ENCODE results near the gene FERMT2.

Gene FERMT2, protein sequence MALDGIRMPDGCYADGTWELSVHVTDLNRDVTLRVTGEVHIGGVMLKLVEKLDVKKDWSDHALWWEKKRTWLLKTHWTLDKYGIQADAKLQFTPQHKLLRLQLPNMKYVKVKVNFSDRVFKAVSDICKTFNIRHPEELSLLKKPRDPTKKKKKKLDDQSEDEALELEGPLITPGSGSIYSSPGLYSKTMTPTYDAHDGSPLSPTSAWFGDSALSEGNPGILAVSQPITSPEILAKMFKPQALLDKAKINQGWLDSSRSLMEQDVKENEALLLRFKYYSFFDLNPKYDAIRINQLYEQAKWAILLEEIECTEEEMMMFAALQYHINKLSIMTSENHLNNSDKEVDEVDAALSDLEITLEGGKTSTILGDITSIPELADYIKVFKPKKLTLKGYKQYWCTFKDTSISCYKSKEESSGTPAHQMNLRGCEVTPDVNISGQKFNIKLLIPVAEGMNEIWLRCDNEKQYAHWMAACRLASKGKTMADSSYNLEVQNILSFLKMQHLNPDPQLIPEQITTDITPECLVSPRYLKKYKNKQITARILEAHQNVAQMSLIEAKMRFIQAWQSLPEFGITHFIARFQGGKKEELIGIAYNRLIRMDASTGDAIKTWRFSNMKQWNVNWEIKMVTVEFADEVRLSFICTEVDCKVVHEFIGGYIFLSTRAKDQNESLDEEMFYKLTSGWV

DNA sequence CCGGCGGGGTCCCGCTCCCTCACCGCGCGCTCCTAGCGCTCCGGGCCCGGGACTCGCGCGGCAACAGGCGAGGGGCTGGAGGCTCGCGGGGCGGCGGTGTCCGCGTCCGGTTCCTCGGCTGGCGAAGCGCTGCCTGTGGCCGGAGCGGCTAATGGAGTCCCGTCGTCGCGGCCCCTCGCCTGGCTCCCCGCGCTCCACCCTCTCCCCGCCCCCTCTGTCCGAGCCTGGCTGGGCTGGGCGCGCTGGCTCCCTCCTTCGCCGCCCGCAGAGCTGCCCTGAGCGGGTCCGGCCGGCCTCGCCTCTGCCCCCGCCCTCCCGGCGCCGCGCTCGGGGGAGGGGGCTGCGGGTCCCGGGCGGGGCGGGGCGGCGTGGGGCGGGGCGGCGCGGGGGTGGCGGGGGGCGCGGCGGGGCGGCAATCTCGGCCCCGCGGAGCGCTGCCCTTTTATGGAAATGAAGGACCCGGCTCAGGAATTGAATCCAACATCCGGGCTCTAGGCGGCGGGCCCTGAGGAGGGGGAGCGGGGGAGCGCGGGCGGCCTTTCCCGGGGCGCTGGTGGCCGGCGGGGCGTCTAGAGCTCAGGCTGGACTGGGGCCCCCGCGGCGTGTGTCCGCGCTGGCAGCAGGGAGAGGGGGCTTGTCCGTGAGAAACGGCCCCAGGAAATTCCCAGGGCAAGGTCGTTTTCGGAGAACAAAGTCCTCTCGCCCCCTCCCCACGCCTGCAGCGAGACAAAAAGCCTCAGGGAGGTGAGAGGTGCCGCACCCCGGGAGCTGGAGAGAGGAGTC is at the start of gene FERMT2:
TSS of gene FERMT2 (minus strand) at position 153 of the 783 bp plus-strand sequence. CDS start 482 bp downstream, outside the sequence.
- DNase-seq (ENCODE audit: low read depth) = no peak

DNA sequence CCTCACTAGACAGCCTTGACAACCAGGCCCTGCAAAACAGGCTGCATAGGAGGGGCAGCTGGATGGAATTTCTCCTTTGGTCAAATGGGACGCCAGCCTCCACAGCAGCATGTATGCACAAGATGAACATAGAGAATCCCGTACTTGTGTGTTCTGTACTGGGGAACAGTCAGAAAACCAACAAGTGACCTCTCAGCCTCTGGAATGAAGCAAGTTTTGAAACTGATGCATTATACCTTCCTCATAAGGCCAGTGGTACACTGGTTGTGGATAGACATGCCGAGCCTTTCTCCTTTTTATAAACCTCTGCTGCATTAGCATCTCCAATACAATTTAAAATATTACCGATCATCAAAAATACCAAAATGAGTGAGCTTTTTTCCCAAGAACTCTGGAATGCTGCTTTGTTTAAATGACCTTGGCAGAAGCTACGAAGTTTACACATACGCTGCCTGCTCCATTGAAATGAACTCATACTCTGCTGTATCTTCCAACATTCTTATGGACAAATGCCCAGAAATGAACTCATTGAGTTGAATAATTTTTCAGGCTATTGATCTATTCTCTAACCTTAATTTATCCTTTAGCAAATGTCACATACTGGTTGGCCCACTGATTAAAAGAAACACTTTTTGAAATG is 47.6 kb upstream of the FERMT2 start:
- DNase-seq (ENCODE audit: low read depth) = no peak

DNA sequence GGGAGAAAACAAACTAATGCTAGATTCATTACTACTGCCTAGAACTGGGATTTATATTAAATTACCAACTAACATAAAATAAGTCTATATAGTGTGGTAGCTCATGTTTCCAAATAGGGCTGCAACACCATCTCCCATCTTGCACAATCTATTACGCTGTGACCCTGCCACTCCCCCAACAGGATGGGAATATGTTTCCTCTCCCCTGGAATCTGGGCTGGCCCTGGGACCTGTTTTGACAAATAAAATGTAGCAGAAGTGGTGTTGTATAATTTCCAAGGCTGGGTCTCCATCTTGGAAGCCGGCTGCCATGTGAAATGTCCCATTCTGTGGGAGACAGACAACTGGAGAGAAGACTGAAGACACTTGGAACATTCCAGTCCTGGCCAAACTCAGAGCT is 45.6 kb upstream of the FERMT2 start:
- DNase-seq (ENCODE audit: low read depth) = no peak

DNA sequence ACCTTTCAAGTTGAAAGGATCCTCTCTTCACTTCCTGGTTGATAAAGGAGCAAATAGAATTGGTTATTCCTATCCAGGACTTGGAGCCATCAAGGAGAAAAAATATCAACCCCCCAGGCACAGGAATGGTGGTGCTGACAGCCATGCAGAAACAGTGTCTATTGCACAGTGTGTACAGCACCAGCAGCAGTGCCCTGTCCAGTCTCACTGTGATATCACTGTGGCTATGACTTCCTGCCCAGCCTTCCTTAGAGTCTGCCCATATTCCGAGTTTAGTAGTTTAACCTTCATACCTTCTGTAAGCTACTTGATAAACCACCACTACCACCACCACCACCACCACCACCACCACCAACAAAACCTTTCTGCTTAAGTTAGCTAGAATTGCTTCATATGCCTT is 45.1 kb upstream of the FERMT2 start:
- no peak for DNase-seq (ENCODE audit: low read depth)

DNA sequence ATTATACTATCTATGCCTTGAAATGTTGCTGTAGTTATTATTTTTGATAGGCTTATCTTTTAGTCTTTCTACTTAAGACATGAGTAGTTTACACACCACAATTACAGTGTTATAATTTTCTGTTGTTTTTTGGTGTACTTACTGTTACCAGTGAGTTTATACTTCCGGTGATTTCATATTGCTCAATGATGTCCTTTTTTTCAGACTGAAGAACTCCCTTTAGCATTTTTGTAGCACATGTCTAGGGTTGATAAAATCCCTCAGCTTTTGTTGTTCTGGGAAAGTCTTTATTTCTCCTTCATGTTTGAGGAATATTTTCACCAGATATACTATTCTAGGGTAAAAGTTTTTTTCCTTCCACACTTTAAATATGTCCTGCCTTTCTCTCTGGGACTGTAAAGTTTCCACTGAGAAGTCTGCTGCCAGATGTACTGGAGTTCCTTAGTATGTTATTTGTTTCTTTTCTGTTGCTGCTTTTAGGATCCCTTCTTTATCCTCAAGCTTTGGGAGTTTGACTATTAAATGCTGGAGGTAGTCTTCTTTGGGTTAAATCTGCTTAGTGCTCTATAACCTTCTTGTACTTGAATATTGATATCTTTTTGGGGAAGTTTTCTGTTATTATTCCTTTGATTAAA is 41.5 kb upstream of the FERMT2 start:
- DNase-seq (ENCODE audit: low read depth) = no peak

DNA sequence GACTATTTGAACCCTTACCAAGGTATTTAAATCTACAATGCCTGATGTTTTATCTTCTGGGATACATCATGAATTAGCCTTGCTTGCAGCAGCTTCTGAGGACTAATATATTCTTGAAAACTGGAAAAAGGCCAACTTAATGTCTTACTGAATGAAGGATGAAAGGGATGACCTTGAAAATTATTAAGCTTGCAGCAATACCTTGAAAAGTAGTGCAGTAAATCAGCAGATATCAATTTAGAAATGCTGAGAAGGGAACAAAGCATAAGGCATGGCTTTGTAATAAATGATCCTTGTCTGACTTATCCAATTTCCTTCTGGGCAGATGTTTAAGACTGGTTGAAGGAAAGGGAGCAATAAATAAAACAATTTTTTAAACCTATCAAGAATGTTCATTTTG is 37.3 kb upstream of the FERMT2 start:
- no peak for DNase-seq (ENCODE audit: low read depth)

DNA sequence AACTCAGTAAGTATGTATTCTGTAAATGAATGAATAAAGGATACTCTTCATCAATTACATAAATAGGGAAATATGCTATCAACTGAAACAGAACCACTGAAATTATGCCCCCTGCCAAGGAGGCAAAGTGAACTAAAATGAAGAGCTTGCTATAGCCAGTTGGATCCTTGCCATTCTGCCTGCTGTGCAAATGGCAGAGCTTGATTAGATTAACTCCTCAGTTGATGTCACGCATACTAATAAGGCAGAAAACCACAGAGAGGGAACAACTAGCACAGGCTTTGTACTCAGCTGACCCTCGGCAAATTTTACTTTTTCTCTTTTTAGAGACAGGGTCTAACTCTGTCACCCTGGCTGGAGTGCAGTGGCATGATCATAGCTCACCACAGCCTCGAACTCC is 36.7 kb upstream of the FERMT2 start:
- no peak for DNase-seq (ENCODE audit: low read depth)

DNA sequence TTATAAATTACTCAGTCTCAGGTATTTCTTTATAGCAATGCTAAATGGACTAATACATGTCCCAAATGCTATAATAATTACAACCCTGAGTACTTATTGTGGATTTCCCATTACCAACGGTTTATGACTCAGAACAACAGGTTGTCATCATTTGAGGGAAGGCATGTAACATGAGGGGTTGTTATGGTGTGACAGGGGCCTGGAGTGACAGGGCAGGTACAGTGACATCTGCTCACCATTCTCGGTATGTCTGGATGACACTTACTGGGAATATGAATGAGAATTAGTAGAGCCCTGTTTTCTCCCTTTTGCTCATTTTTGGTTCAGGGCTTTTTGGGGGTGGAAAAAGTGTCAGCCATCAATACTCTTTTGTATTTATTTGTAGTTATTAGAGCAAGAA is 36.2 kb upstream of the FERMT2 start:
- DNase-seq (ENCODE audit: low read depth) = no peak

DNA sequence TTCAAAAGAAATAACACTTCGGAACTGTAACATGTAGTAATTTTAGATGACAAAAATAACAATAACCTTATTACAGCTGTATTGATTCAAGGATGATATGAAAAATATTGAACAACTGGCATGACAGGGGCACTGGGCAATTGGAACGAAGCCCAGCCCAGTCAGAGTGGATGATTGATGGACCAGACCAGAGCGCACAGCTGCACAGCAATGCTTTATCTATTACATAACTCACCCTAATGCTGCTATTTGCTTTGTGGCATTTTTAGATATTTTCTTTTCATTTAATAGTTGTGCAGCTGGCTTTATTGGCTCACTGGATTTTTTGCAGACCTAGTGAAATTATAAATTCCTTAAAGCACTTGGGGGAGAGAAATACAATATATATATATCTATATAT is 26.9 kb upstream of the FERMT2 start:
- DNase-seq (ENCODE audit: low read depth) = no peak

DNA sequence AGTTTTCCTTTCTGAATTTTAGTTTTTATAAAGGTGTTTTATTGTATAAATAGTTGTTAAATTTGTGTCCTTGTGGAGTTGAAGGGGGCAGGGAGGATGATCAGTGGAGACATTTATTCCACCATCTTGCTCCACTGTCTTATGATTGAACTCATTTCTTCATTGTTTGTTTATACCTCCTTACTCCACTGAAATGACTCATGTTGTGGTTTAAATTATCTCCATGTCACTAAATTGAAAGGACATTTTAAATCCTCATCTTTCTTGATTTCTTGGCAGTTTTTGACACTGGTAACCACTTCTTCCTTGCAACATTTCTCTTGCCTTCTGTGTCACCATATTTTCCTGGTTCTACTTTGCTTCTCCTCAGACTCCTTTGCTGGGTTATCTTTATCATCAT is 23.6 kb upstream of the FERMT2 start:
- DNase-seq (ENCODE audit: low read depth) = no peak

DNA sequence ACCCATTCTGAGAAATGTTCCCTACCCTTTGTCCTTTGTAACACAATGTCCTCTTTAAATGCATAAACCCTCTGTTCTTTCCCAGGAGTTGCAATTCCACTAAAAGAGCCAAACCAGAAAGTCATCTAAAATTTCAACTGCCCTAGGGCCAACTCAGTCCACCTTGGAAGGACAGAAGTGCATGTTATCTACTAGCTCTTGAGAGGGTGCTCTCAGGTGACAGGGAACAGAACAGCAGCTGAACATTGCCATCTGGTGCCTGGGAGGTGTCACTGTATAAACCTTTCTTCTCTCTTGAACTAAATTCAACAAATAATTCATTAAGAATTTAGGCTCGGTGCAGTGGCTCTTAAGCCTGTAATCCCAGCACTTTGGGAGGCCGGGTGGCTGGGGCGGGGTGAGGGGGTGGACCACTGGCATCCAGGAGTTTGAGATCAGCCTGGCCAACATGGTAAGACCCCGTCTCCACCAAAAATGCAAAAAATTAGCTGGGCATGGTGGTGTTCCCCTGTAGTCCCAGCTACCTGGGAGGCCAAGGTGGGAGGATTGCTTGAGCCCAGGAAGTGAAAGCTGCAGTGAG is 10.3 kb upstream of the FERMT2 start:
- DNase-seq (ENCODE audit: low read depth) = peak; percentile 26

DNA sequence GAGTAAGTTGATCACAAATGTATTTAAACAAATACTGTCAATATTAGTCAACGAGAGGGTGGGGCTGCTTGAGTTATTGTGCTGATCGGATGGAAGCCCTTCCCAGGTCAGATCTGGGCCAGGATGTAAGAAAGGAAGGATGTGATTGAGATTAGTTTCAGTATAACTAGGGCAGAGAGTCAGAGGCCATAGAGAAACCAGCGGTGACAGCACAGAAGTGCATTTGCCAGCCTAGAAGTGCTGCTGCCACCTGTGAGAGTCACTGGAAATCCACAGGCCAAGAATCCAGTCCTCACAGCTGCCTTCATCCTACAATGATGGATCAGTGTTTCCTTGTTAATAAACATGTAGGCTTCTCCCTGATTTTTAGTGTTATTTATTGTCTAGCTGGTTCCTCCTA is 9.8 kb upstream of the FERMT2 start:
- DNase-seq (ENCODE audit: low read depth) = no peak

DNA sequence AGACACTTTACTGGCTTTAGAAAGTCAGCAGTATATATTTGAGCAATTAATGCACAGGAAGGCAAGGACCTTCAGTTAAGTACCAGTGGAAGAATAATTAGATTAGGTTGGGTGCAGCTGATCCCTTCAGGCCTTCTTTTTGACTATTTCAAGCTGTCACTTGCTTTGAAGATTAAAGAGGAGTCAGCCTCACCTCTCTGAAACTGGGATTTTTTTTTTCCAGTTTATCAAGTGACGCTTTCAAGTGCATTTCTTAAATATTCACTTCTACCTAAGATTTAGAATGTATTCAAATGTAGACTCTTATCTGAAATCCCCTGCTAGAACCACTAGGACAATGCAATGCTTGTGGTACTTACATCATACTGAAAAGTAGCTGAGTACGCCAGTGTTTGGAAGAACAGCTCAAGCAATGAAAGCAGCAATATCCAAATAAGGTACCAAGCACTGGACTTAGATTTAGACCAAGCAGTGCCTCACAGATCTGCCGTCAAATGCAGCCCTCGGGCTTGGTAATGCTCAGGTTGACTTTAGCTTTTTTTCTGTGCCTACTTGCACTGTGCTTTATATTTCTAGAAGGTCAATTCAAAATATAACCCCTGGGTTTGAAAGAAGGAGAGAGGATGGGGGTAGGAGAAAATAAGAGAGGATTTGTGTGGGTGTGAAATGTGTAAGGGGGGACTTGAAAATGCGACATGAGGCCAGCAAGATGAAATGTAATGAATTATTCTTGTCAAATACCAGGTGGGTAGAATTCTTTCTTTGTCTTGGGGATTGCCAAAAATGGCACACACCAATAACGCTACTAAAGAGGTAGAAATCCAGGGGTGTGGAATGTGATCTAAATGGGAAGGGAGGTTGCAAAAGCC is 3.7 kb upstream of the FERMT2 start:
- no peak for DNase-seq (ENCODE audit: low read depth)

DNA sequence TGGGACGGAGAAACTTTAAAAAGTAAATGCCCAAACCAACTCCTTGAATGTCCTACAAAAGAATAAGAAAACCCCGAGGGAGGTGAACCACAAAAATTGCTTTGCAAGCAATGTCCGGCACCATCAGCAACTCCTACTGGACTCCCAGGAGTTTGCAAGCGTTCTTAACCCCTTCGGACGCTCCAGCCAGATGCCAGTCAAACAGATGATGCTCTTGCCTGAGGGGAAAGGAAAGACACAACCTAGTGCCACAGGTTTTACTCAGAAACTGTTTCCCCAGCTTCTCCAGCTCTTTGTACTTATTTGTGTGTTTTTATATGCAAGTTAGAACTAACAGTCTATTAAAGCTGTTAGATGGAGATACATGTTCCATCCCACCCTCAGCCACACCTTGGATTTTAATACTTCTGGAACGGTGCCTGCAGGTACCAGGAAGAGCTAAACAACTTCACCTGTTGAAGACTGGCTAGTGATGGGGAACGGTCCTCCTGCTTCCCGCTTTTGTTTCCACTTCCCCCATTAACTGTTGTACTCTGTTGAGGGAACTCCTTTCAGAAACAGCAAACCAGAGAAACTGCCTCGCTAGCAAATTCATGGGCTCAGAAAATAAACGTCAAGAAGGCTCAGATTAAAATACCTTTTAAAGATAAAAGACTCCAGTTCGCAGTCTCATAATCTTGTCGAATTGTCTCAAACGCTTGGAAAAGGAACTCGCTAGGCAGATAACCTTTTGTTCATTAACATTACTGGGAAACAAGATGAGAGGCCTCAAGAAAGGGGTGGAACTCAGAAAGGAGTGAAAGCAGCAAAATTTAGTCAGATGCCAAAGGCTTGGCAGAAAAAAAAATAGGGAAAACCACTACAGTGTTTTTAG is 1.1 kb upstream of the FERMT2 start:
- DNase-seq (ENCODE audit: low read depth) = no peak

DNA sequence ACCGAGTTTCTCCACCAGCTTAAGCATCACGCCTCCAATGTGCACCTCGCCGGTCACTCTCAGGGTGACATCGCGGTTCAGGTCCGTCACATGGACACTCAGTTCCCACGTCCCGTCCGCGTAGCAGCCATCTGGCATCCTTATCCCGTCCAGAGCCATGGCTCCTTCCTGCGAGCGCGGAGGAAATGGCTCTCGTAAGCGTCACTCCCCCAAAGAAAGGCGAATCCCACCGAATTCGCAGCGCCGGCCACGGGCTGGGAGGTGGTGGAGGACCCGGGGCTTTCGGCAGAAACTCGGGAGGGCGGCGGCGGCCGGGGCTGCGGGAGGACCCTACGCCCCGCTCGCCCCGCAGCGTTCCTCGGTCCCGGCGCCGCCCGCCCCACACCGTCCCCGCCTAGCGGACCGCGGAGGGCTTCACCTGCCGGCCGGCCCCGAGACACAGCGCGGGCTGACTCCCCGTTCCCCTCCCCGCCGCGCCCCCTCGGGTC is 396 bp downstream of the FERMT2 start:
- no peak for DNase-seq (ENCODE audit: low read depth)

DNA sequence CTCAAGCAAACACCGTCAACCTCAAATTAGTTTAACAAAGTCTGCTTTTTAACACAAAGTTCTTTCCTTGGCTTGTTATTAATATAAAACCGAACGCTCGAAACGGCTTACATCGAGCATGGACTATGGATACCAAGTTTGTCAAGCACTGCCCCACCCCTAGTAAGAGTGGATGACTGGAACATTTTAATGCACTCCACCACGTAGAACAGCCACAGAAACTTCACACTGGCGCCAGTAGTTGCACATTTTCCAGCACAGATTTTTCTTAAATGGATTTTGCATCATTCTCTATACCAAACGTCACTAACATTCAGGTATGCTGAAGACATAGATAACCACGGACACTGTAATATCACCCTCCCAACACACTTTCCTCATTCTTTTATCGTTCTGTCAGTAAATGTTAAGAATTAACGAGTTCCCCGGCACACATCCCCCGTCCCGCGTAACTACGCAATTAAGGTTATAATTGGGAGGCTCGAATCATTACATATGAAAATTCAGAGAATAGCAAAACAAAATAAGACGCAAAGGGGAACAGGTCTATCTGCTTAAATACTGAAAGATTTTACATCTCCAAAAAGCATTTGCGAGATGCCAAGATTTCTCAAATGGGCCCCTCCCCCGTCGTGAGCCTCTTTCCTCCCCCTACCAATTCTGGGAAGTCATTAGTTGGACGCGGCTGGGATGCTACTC is 990 bp downstream of the FERMT2 start:
- no peak for DNase-seq (ENCODE audit: low read depth)

DNA sequence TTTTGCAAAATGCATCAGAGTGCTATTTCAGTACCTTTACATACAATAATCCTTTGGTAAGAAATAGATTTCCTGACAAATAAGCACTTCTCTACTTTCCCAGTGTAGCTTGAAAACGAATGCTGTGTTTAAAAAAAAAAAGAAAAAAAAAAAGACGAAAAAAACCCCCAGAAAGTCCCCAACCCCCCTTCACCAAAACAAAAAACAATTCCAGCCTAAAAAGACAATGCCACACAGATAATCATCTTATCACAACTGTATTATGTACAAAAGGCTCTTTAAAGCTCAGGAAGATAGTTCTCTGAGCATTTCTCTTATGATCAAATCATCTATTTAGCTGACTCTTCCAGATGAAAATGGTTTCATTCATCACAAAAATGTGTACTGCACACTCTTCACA is 1.6 kb downstream of the FERMT2 start:
- DNase-seq (ENCODE audit: low read depth) = no peak

DNA sequence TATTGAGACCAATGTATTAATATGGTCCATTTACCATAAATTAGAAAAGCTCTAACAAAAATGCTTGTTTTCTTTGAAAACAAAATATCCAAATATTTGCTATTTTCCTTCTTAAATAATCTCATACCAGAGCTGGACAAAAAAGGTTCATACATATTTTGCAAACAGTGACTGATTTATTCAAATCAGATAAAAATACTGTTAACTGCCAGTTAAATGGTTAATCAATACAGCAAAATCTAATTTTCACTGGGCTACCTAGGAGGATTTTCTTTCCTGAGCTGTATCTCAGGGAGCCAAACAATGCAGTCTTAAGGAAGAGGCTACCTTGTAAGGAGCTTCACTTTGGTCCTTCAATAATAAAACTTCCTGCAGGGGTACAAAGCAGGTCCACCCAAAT is 2.0 kb downstream of the FERMT2 start:
- no peak for DNase-seq (ENCODE audit: low read depth)

DNA sequence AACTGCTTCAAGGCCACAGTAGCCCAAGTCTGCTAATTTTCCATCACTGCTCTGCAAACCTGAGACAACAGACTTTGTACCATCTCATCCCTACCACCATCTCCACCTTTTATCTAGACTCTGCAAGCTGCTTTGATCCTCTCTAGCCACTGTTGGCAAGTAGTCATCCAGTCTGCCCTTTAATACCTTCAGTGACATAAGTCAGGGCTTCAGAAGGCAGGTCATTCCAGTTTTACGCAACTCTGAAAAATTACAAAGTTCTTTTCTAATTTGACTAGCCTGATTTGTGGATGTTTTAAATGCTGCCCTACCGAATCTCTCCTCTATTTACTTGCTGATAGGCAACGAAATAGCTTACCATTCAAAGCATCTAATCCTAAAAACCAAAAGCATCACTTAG is 2.8 kb downstream of the FERMT2 start:
- DNase-seq (ENCODE audit: low read depth) = no peak
